Karpas-422 (cell line): ENCODE results near the gene SERTM1. TPM values are rescaled to one million over a fixed set of nuclear protein-coding genes. Genes with fewer than 3 reads are reported as not detected.

Source experiments
- DNase-seq: peaks from one replicate; pipeline ENCODE4 v3.0.0-alpha.2; 2015
- H2AFZ ChIP-seq: fragments of 200-600 bp; sonication (generic); 2 replicates; pipeline ENCODE4 v1.6.1; 2014; ENCODE audit warnings: antibody characterized with exemption, low read length, mixed read lengths
- H3K27ac ChIP-seq: fragments of 200-600 bp; sonication (generic); 2 replicates; pipeline ENCODE4 v1.5.1; 2014; ENCODE audit warnings: mild to moderate bottlenecking, low read length, moderate library complexity
- H3K27me3 ChIP-seq: fragments of 200-600 bp; sonication (generic); 2 replicates; pipeline ENCODE4 v1.6.1; 2014; ENCODE audit warnings: low read length, mixed read lengths
- H3K36me3 ChIP-seq: fragments of 200-600 bp; sonication (generic); 2 replicates; pipeline ENCODE4 v1.6.1; 2014; ENCODE audit warnings: low read length, mixed read lengths; ENCODE audit not compliant: insufficient read depth
- H3K4me1 ChIP-seq: fragments of 200-600 bp; sonication (generic); 2 replicates; pipeline ENCODE4 v1.6.1; 2014; ENCODE audit warnings: mild to moderate bottlenecking, low read length, mixed read lengths
- H3K4me2 ChIP-seq: fragments of 200-600 bp; sonication (generic); 2 replicates; pipeline ENCODE4 v1.6.1; 2014; ENCODE audit warnings: low read length, low read depth, mild to moderate bottlenecking; ENCODE audit not compliant: poor library complexity, severe bottlenecking
- H3K4me3 ChIP-seq: fragments of 200-600 bp; sonication (generic); 2 replicates; pipeline ENCODE4 v1.5.1; 2014; ENCODE audit warnings: mild to moderate bottlenecking, antibody characterized with exemption, low read length, mixed read lengths
- H3K79me2 ChIP-seq: fragments of 200-600 bp; sonication (generic); 2 replicates; pipeline ENCODE4 v1.6.1; 2014; ENCODE audit warnings: mild to moderate bottlenecking, low read length, mixed read lengths
- H3K9ac ChIP-seq: fragments of 200-600 bp; sonication (generic); 2 replicates; pipeline ENCODE4 v1.6.0; 2014; ENCODE audit warnings: low read length
- H3K9me2 ChIP-seq: fragments of 200-600 bp; sonication (generic), shearing (Covaris generic); replicated peaks from 2 replicates; pipeline ENCODE4 v1.6.0; 2014; ENCODE audit warnings: mild to moderate bottlenecking, low read length, moderate library complexity; ENCODE audit not compliant: insufficient read depth
- H3K9me3 ChIP-seq: fragments of 300-700, 200-600 bp; sonication (generic); 2 replicates; pipeline ENCODE4 v1.6.1; 2014; ENCODE audit warnings: low read length, mixed read lengths
- H4K20me1 ChIP-seq: fragments of 200-600 bp; sonication (generic); 2 replicates; pipeline ENCODE4 v1.6.1; 2014; ENCODE audit warnings: mild to moderate bottlenecking, antibody characterized with exemption, low read length, low read depth; ENCODE audit not compliant: insufficient read depth
- total RNA-seq: library from RNA; depleted of rRNA; stranded (reverse); fragments of >200 nt; shearing (Covaris generic); gene quantifications from 2 replicates; pipeline ENCODE4 v1.2.3, GENCODE V29; 2014; ENCODE audit warnings: low replicate concordance

The SERTM1 gene
- total RNA-seq, 1 experiment from 2014 or later = not detected

DNA sequence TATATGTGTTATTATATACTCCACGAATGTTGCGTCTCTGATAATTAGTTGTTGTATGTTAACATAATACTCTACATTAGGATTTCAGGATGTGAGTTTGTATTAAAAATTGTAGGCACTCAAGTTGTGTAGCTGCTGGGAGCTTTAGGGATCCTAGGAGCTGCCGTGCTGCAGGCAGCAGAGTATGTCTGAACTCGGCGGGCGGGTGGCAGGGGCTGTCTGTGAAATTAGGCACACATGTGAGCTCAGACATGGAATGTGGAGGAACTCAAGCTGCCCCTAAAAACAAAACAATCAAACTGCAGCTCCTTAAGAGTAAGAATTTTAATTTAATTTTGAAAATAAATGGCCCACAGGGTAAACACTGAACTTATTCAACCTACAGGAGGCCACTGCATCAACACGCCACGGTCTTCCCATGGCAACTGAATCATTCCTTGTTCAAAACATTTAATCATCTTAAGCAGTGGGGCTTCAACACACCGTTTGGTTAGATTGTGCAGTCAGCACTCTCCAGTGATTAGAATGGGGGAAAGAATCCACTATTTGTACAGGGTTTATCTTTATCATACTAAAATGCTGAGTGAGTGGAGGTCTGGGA is 22.7 kb downstream of the SERTM1 start:
- no peaks in the 10 kb centered on the region for H3K4me1 ChIP-seq
- H3K9ac ChIP-seq = no peak overlapping the region
- H3K36me3 ChIP-seq = no peaks in the 10 kb centered on the region
- no peaks in the 10 kb centered on the region for H3K79me2 ChIP-seq
- DNase-seq = no peak
- no peak overlapping the region for H3K4me3 ChIP-seq
- no peaks in the 10 kb centered on the region for H3K9me2 ChIP-seq
- H3K27me3 ChIP-seq = no peaks in the 10 kb centered on the region
- no peak overlapping the region for H3K4me2 ChIP-seq
- no peak overlapping the region for H3K27ac ChIP-seq
- H2AFZ ChIP-seq = no peak overlapping the region
- no peaks in the 10 kb centered on the region for H3K9me3 ChIP-seq
- no peaks in the 10 kb centered on the region for H4K20me1 ChIP-seq

- Histone ChIP-seq H3K9me2 (no peaks in the 10 kb centered on the region), H3K27ac (no peak overlapping the region), H3K9ac (no peak overlapping the region), H4K20me1 (no peaks in the 10 kb centered on the region), H3K36me3 (no peaks in the 10 kb centered on the region), H3K9me3 (no peaks in the 10 kb centered on the region), H3K79me2 (no peaks in the 10 kb centered on the region), H2AFZ (no peak overlapping the region), H3K27me3 (no peaks in the 10 kb centered on the region), H3K4me2 (no peak overlapping the region), H3K4me1 (no peaks in the 10 kb centered on the region), H3K4me3 (no peak overlapping the region)
- no peak for DNase-seq
These were observed 26.4 kb downstream of the SERTM1 start for GRCh38 chr13:36700170-36700569.

DNA sequence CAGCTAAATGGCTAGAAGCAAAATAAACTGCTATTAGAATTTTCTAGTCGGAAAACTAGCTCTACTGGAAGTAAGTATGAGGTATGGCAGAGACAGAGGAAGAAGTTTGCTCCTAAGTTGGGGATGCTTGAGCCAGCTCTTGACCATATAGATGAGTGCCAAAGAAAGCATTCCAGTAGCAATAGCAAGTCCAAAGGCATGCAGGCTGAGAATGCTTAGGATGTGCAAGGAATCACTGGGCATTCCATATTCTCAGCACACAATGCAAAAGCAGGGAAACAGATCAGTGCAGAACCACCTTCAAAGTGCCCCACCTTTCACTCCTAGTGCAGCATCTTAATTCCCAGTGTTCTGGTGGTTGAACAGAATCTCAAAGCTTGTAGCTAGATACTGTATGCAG is 32.9 kb downstream of the SERTM1 start:
- Histone ChIP-seq H2AFZ (no peak overlapping the region), H3K79me2 (no peaks in the 10 kb centered on the region), H3K27me3 (no peaks in the 10 kb centered on the region), H3K9ac (no peak overlapping the region), H3K9me3 (no peaks in the 10 kb centered on the region), H4K20me1 (no peaks in the 10 kb centered on the region), H3K9me2 (no peaks in the 10 kb centered on the region), H3K36me3 (no peaks in the 10 kb centered on the region), H3K4me1 (no peaks in the 10 kb centered on the region), H3K27ac (no peak overlapping the region), H3K4me2 (no peak overlapping the region), H3K4me3 (no peak overlapping the region)
- DNase-seq = no peak

DNA sequence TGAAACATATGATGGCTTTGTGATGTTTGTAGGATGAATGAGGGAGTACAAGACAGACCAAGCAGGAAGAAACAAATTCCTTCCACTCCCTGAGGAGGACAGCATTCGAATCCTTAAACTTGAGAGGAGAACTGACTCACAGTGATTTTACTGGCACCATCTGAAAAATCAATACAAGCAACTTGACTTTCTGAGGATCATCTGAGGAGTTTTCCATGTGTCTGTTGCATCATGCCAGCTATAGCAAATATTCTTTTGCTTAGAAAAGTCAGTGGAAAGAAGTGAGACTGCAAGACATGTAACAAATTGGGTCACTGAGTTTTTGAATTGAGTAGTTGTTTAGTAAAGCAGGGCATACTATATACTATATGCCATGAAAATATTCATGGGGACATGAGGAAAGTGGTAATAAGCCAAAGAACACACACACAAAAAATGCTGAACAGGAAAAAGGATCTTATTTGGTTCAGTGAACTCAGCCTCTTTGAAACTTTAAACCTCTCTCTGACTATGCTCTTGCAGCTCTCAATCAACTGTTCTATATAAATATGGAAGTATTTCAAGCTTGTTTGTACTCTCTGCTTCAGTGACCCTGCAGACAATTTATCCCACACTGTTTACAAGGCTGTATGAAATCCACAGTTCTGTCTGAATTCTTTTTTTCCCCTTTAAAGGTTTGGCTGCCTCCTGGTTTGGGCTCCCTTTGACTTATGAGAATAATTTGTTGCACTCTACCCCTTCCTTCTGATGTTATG is 35.5 kb downstream of the SERTM1 start:
- H3K27ac ChIP-seq = no peak overlapping the region
- no peaks in the 10 kb centered on the region for H3K9me3 ChIP-seq
- H3K4me3 ChIP-seq = no peak overlapping the region
- H3K9ac ChIP-seq = no peak overlapping the region
- no peaks in the 10 kb centered on the region for H3K9me2 ChIP-seq
- no peaks in the 10 kb centered on the region for H3K4me1 ChIP-seq
- no peaks in the 10 kb centered on the region for H4K20me1 ChIP-seq
- no peak overlapping the region for H3K4me2 ChIP-seq
- no peaks in the 10 kb centered on the region for H3K36me3 ChIP-seq
- no peaks in the 10 kb centered on the region for H3K79me2 ChIP-seq
- no peak overlapping the region for H2AFZ ChIP-seq
- H3K27me3 ChIP-seq = no peaks in the 10 kb centered on the region
- no peak for DNase-seq

DNA sequence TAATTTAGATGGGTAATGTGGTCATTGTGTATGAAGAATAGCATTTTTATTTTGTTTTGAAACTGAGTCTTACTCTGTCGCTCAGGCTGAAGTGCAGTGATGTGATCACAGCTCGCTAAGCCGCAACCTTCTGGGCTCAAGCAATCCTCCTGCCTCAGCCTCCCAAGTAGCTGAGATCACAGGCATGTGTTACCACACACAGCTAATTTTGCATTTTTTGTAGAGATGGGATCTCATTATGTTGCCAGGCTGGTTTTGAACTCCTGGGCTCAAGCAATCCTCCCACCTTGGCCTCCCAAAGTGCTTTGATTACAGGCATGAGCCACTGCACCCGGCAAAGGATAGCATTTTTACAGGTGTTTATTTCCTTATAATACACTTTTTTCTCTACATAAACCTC is 36.6 kb downstream of the SERTM1 start:
- Histone ChIP-seq H3K27me3 (no peaks in the 10 kb centered on the region), H3K4me2 (no peak overlapping the region), H3K79me2 (no peaks in the 10 kb centered on the region), H3K9me3 (no peaks in the 10 kb centered on the region), H4K20me1 (no peaks in the 10 kb centered on the region), H3K9ac (no peak overlapping the region), H3K9me2 (no peaks in the 10 kb centered on the region), H3K4me1 (no peaks in the 10 kb centered on the region), H3K27ac (no peak overlapping the region), H3K4me3 (no peak overlapping the region), H3K36me3 (no peaks in the 10 kb centered on the region), H2AFZ (no peak overlapping the region)
- no peak for DNase-seq

DNA sequence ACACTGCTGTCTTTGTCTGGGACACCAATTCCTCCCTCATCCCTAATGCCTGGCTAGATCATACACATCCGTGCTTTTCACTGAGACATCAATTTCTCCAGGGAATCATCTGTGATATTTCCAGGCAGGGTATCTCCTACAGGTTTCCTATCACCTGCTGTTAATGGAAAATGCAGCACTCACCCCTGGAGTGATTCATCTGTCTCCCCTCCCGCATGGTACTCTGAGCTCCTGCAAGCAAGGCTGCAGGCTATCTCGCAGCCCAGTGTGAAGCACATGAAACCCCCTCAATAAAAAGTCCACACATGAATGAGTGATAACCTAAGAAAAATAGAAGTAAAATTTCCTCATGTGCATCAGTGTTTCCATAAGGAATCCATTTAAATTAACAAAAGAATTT is 38.5 kb downstream of the SERTM1 start:
- H3K27me3 ChIP-seq = no peaks in the 10 kb centered on the region
- H3K27ac ChIP-seq = no peak overlapping the region
- no peaks in the 10 kb centered on the region for H4K20me1 ChIP-seq
- no peak for DNase-seq
- H3K4me2 ChIP-seq = no peak overlapping the region
- H3K9me2 ChIP-seq = no peaks in the 10 kb centered on the region
- H3K4me3 ChIP-seq = no peak overlapping the region
- H3K36me3 ChIP-seq = no peaks in the 10 kb centered on the region
- no peaks in the 10 kb centered on the region for H3K9me3 ChIP-seq
- no peaks in the 10 kb centered on the region for H3K4me1 ChIP-seq
- H3K9ac ChIP-seq = no peak overlapping the region
- no peak overlapping the region for H2AFZ ChIP-seq
- H3K79me2 ChIP-seq = no peaks in the 10 kb centered on the region

DNA sequence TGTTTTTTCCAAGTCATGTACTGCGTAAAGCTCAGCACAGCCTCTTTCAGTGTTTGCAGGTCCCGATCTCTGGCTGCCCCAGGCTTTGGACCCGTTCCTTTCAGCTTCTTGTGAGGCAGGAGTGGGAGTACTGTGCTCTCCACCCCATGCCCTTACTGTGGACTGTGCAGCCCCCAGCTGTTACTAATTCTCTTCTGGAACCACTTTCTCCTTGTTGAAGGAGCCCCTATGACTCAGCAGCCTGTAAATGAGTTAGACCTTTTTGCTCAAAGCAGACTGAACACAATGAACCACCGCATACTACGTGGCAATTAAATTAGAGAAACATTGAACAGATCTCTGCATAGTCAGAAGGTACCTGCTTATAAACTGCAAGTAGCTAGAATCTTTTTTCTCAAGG is 39.0 kb downstream of the SERTM1 start:
- Histone ChIP-seq H3K9me3 (no peaks in the 10 kb centered on the region), H3K9me2 (no peaks in the 10 kb centered on the region), H3K4me1 (peaks cover 2% of the 10 kb centered on the region; the same call in 1 of the 2 replicates), H3K36me3 (no peaks in the 10 kb centered on the region), H3K4me2 (no peak overlapping the region), H2AFZ (no peak overlapping the region), H4K20me1 (no peaks in the 10 kb centered on the region), H3K9ac (no peak overlapping the region), H3K4me3 (no peak overlapping the region), H3K79me2 (no peaks in the 10 kb centered on the region), H3K27me3 (no peaks in the 10 kb centered on the region), H3K27ac (no peak overlapping the region)
- DNase-seq = no peak

- H3K27me3 ChIP-seq = no peaks in the 10 kb centered on the region
- no peak overlapping the region for H3K4me2 ChIP-seq
- no peak for DNase-seq
- H3K4me1 ChIP-seq = peaks cover 10% of the 10 kb centered on the region; the same call in 1 of the 2 replicates
- H3K79me2 ChIP-seq = no peaks in the 10 kb centered on the region
- no peak overlapping the region for H3K27ac ChIP-seq
- no peaks in the 10 kb centered on the region for H3K9me3 ChIP-seq
- H2AFZ ChIP-seq = no peak overlapping the region
- H3K9ac ChIP-seq = no peak overlapping the region
- no peaks in the 10 kb centered on the region for H3K36me3 ChIP-seq
- no peaks in the 10 kb centered on the region for H3K9me2 ChIP-seq
- no peaks in the 10 kb centered on the region for H4K20me1 ChIP-seq
- H3K4me3 ChIP-seq = no peak overlapping the region
These were observed 40.1 kb downstream of the SERTM1 start for GRCh38 chr13:36713887-36714286.
